GM21576 (cell line): Measurements from ENCODE around the gene DDX24.

Experiments
- ATAC-seq: cut with Tn5 transposase; IDR thresholded peaks from one replicate; pipeline ENCODE4 v1.9.1; 2021; ENCODE audit warnings: mild to moderate bottlenecking, moderate library complexity; ENCODE audit not compliant: unreplicated experiment

Gene DDX24, protein sequence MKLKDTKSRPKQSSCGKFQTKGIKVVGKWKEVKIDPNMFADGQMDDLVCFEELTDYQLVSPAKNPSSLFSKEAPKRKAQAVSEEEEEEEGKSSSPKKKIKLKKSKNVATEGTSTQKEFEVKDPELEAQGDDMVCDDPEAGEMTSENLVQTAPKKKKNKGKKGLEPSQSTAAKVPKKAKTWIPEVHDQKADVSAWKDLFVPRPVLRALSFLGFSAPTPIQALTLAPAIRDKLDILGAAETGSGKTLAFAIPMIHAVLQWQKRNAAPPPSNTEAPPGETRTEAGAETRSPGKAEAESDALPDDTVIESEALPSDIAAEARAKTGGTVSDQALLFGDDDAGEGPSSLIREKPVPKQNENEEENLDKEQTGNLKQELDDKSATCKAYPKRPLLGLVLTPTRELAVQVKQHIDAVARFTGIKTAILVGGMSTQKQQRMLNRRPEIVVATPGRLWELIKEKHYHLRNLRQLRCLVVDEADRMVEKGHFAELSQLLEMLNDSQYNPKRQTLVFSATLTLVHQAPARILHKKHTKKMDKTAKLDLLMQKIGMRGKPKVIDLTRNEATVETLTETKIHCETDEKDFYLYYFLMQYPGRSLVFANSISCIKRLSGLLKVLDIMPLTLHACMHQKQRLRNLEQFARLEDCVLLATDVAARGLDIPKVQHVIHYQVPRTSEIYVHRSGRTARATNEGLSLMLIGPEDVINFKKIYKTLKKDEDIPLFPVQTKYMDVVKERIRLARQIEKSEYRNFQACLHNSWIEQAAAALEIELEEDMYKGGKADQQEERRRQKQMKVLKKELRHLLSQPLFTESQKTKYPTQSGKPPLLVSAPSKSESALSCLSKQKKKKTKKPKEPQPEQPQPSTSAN

DNA sequence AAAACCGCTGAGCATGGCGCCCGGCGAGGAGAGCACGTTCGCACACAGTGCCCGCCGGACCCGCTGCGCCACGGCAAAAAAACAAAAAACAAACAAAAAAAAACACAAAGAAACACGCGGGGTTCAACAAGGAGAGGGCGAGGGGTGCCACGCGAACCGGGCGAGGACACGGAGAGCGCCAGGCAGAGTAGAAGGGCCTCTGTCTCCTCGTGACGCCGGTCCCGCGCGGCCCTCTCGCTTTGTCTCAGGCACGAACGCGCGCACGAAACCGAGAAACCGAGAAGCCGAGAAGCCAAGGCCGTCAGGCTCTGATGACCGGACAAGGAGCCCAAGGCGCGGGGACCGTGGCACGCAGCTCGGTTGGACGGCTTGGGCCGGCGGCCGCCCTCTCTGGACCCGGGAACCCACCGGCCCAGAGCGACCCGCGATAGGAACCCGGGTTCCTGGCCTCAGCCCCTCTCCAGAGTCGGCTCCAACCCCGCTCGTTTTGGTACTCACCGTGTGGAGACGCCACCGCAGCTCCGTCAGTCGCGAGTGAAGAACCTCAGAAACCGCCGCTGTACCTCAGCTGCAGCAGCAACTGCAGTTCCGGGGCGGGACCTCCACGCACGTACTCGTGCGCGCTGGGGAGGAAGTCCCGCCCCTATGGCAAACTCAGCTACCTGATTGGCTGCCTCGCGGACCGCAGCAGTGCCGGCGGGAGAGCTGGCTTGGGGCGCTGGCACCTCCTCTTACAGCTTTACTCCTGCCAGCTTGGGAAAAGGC is at the start of gene DDX24, which contains the start of gene IFI27L1:
TSS of gene DDX24 (minus strand) at position 582 of the 765 bp plus-strand sequence. CDS start 1,460 bp downstream, outside the sequence.
TSS of gene IFI27L1 (plus strand) at position 690 of the 765 bp plus-strand sequence. CDS start 15,628 bp downstream, outside the sequence.
- peak; percentile 96 for ATAC-seq

DNA sequence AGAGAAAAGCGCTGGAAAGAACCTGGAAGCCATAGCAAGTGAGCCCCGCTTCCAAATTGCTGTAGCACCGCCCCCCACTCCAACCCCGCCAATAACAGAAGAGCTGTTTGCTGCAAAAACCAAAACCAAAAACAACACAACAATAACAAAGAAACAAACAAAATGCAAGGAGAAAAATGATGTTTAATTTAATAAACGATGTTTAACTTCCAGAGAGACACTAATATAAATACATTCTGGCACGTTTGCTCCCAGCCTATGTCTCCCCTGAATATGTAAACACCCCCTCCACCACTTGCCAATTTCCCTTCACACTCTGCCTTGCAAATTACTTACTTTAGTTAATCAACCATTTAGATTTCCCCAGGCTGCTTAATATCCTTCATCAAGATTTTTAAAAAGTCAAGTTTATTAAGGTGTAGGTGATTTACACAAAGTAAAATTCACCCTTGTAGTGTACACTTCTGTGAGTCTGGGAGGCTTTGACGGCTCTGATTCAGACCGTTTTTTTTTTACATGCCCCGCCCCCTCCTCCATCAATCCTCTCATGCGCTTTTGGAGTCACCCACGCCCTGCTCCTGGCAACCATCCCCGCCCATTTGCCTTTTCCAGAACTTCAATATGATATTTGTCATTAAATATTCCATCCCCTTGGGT is 48.9 kb upstream of the DDX24 start:
- ATAC-seq = no peak

DNA sequence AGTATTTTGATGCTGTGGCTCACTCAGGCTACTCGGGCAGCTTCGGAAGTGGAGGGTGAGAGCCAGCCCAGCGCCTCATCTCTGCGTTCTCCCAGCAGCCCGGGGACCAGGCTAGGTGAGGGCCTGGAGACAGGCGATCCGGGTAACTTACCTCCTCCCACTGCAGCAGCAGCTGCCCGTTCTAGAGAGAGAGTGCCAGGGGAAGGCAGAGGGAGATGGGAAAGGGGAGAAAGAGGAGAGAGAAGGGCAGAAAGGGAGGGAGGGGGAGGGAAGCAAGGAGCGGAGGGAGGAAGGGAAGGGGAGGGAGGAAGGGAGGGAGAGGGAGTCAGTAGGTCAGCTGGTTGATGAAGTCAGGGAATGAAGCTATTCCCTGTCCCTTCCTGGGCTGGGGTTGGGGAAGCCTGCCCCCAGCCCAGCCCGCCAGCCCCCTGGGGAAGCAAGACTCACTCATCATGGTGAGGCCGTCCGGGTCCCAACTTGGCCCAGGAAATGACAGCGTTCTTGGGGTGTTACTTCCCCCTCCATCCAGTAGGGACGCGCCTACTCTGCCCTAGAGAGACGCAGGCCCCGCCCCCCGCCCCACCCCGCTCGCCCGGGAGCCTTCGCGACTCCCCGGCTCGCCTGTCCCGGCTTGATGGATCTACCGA is 48.2 kb upstream of the DDX24 start, which contains the start of gene IFI27L2:
TSS of gene IFI27L2 (minus strand) at position 494 of the 647 bp plus-strand sequence. CDS start at position 454, 40 bp downstream.
- peak; percentile 92 for ATAC-seq

DNA sequence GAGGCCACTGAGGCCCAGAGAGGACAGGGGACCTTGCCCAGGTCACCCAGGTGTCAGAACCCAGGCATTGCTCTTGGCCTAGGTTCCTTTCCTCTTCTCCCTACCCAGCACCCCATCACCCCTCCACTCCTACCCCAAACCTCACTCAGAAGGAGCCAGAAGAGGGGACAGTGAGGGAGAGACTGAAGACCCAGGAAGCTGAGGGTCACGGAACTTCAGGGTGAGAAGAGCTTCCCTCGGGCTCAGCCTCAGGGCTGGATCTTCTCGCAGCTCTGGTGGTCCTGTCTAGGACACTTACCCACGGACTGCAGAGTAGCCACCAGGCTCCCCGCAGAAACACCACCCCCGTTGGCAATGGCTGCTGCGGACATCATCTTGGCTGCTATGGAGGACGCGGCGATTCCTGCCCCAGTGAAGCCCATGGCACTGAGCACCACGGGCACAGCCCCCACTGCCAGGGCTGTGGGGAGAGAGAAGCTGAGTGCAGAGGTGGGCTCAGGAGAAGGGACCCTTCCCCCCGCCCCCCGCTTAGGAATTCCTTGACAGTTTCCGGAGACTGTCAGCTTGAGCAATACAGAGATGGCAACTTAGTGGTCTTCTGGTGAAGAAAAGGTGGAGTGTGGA is 47.3 kb upstream of the DDX24 start:
- ATAC-seq = no peak

DNA sequence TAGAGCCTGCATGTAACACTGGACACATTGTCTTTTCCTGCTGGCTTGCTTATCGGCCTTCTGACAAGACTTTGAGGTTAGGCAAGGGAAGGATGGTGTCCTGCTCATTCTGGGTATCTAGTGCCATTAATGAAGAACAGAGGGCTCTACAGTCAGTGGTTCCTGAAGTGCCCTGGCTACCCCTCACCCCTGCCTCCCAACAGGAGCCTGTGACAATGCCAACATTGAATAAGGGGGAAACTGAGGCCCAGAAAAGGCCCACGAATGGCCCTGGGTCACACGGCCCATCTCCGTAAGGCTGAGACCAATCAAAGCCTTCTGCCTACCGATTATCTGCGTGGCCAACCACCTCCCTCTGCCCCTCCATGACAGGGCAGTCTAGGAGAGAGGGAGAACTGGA is 46.3 kb upstream of the DDX24 start:
- no peak for ATAC-seq

DNA sequence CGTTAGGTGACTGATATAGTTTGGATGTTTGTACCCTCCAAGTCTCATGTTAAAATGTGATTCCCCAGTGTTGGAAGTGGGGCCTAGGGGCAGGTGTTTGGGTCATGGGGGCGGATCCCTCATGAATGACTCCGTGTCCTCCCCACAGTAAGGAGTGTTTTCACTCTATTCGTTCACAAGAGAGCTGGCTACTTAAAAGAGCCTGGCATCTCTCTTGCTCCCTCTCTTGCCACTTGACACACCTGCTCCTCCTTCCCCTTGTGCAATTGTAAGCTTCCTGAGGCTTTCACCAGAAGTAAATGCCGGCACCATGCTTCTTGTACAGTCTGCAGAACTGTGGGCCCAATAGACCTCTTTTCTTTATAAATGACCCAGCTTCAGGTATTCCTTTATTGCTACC is 45.8 kb upstream of the DDX24 start:
- ATAC-seq = no peak

DNA sequence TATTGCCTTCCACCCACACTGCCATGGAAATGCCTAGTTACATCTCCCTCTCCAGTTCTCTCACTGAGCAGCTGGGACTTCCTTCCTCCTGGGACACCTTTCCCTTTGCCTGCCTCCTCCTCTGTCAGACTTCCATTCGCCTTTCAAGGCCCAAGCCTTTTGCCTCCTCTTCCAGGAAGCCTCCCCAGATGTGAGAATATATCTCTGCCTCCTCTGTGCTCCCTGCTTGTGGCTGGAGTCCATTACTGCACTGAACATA is 45.3 kb upstream of the DDX24 start:
- ATAC-seq = no peak

DNA sequence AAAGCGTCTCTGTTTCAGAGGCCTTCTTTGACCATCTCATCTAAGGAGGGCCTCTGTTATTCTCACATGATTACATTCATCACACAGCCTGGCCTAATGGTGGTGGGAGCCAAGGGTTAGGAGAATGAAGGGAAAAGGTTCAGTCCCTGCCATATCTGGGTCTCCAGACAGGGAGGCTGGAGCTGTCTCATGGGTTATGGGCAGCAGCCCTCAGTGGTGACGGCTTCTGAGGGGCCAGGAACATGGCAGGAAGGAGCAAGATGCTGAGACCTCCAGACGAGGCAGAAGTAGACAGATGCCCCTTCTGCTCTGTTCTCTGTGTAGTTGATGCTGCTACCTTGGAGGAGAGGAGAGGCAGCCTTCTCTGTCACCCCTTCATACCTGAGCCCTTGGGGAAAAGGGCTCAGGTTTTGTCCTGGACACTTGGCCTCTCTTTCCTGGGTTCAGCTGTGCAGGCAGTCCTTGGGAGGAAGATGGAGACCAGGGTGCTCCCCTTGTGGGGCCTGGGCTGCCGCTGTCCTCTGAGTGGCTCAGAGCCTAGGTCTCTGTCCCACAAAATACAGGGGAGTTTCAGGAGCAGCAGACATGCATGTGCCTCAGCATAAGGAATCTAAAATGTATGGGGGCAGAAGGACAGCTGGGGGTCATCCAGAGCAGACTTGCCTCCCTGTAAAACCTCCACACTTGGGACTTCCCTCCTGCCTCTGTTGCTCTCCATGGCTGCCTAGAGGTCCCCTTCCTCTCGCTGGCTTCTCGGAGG is 44.8 kb upstream of the DDX24 start:
- ATAC-seq = no peak

DNA sequence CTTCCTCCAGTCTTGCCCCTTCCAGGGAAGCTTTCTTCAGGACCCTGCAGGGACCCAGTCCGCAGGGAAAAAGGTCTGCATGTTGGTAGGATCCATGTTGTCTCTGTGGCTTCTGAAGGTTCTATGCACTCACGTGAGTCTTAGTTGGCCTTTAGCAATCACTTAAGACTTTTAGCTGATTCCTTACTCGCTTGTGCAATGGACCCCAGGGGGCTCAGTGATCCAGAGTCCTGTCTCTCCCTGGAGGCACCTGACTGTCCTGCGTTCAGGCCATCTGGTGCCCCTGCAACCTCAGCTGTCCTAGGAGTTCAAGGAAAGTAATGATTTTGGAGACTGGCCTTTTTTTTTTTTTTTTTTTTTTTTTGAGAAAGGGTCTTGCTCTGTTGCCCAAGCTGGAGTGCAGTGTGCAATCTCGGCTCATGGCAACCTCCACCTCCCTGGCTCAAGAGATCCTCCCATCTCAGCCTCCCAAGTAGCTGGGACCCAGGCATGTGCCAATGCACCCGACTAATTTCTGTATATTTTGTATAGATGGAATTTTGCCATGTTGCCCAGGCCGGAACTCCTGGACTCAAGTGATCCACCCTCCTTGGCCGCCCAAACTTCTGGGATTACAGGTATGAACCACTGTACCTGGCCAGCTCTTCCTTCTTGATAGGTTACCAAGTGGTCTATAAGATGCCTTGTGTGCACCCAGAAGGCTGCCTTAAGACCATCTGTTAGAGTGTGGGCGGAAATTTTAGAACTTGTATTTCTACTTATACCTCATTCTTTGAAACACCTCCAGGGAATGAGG is 43.8 kb upstream of the DDX24 start:
- no peak for ATAC-seq

DNA sequence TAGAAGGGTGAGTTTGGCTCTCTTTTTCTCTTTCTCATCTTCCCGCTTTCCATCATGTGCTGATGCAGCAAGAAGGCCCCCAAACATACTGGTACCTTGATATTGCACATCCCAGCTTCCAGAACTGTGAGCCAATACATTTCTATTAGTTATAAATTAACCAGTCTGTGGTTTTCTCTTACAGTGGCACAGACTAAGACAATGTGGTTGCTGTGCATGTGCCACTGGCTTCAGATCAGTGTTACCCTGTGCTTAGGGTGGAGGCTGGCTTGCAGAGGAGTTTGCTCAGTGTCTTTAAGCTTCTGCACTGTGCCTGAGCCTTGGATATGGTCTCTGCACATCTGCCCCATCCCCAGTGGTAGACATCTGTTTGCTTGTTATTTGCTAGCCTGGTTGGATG is 42.9 kb upstream of the DDX24 start:
- ATAC-seq = no peak

DNA sequence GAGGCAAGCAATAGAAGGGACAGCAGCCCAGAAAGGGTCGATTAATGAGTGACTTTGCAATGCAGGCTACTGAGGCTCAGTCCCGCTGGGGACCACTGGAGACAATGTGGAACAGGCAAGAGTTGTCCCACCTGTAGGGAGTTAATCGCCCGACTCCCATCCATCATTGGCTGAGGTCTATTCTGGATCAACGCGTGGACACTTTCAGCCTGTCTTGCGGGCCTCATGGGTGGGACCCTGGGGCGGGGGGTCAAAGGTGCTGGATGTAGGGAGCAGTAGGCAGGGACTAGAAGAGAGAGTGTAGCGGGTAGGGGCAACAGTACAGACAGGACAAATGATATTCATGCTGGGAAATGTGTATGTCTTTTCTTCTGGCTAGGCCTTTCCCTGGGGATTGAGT is 42.3 kb upstream of the DDX24 start:
- ATAC-seq = no peak

DNA sequence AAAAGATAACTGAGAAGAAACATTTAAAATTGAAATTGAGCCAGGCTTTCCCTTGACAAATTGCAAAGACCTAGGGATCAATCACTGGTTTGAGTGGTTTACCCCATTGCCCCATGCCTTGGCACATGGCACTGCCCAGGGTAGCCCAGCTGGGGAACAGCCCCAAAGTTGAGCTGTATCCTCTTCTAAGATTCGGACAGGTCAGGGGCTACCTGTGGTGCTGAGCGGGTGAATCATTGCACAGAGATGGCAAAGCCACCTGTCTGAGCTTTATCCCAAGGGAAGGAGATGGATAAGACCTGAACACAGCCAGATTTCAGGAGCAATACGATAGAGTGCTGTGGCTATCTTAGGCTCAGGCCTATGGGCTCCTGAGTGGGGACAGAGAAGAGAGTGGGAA is 41.4 kb upstream of the DDX24 start:
- ATAC-seq = no peak

DNA sequence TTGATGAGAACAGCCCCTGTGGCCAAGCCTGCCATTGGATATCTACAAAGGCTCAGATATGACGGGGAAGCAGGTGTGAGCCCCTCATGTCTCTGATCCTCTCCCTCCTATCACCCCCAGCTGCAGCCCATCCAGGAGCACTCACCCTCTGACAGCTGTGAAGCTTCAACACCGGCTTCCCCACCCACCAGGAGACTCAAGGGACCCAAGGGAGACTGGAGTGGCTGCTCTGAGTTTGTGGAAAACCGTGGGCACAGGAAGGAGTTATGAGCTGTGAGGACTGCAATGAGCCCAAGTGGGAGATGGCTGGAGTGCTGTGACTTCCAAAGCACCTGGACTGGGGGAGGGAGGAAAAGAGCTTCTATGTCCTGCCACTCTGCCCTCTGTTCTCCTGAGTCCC is 40.5 kb upstream of the DDX24 start:
- ATAC-seq = no peak

DNA sequence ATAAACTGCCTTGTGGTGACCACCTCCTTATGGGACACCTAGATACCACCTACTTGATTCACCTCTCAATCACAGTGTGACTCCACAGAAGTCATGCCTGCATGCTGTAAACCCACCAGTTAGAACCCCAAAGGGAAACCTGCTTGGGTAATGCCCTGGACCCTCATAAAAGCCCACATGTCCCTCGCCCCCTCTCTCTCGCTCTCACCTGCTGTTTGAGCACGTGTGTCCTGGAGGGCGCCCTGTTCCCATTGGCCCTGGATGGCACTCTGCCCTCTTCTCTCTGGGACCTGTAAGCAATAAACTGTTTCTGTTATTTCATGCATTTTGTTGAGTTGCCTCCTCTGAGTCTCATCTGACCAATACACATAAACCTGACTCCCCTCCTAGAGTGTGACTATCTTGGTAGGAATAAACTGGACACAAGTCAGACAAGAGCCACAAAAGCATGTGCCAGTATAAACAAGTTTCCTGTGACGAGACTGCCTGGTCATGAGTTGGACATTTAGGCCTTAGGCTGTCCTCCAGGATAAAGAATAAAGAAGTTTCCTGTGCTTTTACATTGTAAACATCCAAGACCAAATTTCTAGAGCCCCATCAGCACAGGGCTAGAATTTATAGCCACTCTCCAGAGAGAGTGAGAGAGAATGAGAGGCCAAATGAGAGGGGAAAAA is 39.8 kb upstream of the DDX24 start:
- no peak for ATAC-seq

DNA sequence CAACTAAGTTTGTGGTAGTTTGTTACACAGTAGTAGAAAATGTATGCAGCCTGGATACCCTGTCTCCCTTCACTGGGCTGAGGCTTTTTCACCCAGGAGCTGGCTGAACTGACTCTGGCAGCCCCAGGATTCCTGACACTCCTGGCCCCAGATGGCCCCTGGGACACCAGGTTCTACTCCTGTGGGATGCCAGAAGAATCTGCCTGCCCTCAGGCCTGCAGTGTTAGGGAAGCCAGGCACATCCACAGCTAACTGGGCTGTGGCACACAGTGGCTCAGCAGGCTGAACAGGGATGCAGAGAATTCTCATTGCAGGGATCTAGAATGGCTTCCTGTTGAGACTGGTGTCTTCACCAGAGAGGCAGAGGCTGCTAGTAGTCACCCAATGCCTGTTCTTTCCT is 38.1 kb upstream of the DDX24 start:
- no peak for ATAC-seq

DNA sequence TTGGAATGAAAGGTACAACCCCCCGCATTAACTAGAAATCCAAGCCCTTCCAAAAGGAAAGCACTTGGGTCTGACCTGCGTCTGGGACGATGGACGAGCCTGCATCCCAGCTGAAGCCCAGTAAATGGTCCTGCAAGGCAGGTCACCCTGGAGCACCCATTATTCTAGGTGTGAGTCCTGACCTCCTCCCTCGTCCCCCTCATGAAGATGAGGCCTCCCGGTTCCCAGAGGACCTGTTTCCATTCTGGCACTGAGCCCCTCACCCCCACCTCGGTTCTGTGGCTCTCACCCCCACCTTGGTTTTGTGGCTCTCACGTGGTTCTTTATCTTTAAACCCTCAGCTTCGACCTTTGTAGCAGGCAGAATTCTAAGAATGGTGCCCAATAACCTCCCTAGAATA is 36.9 kb upstream of the DDX24 start:
- no peak for ATAC-seq

DNA sequence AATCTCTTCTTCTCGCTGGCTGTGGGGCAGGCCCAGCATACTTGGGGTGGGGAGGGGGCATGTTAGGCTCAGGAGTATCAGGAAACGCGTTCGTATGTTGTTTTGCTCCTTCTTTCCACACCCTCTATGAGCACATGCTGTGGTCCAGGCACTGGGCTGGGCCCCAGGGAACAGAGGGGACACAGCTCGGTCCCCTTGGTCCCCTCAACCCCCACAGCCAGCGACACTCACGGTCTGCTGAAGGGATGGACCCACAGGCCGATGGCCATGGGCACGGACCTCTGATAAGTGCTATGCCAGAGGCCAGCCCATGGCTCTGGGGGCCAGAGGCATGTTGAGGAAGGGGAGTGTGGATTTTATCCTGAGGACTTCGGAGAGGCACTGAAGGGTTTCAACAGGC is 35.7 kb upstream of the DDX24 start:
- no peak for ATAC-seq

DNA sequence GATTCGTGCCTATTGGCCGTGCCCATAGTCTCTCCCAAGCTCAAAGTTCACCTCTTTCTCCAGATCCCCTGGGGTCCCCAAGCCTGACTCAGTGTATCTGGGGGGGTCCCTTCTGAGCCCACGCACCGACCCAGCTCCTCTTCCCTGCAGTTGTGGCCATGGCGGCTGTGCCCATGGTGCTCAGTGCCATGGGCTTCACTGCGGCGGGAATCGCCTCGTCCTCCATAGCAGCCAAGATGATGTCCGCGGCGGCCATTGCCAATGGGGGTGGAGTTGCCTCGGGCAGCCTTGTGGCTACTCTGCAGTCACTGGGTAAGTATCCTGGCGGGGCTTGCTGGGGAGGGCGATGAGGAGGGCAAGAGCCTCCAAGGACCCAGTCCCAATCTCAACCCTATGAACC is 34.6 kb upstream of the DDX24 start:
- ATAC-seq = no peak
